Measurements from ENCODE around the gene FAM170B.

The FAM170B gene

DNA sequence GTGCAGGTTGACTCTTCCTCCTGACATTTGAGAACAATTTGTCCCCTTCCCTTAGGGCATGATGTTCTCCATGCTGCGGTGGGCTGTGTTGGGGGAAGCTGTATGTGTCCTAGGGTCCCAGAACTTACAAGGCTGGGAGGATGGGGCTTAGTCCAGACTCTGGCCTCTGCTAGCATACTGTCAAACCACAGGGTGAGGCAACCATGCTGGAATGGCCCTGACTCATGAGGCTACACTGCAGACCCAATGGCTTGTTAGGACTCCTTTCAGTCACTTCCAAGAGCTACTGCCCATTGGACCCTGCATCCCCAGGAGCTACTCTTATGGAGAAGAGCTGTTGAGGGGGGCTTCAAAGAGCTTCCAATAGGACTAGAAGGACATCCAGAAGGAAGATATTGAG lies 20.1 kb upstream of the FAM170B start:
- DNase-seq (ENCODE audit: insufficient read length, low spot score) (no peak), FAIRE-seq (no peak)

DNA sequence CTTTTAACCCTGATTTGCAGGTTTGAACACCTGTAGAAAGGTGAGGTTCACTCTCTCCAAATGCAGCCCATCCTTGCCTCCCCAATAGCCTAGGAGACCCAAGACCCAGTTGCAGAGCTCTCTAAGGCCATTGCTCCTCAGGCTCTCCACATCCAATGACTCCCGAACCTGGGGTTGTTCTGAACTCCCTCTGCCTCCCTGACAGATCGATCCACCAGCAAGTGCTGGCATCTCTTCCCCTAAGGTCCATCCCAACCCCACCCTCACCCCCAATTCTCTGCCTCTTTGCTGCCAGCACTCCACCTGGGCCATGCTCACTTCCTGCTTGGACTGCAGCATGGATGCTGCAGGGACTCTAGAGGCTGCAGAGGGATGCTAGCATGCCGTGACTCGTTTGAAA lies 19.3 kb upstream of the FAM170B start:
- FAIRE-seq (no peak), DNase-seq (ENCODE audit: insufficient read length, low spot score) (no peak)

GRCh38 chr10:49152663-49153062 lies 18.8 kb upstream of the FAM170B start:
- DNase-seq (ENCODE audit: insufficient read length, low spot score), result no peak
- no peak for FAIRE-seq

GRCh38 chr10:49152037-49152436 lies 18.2 kb upstream of the FAM170B start:
- no peak for FAIRE-seq

GRCh38 chr10:49151481-49151880 lies 17.7 kb upstream of the FAM170B start:
- no peak for FAIRE-seq
- no peak for DNase-seq (ENCODE audit: insufficient read length, low spot score)

More at GRCh38 chr10:49152037-49152436, 18.2 kb upstream of the FAM170B start:
- DNase-seq (ENCODE audit: insufficient read length, low spot score), result no peak

DNA sequence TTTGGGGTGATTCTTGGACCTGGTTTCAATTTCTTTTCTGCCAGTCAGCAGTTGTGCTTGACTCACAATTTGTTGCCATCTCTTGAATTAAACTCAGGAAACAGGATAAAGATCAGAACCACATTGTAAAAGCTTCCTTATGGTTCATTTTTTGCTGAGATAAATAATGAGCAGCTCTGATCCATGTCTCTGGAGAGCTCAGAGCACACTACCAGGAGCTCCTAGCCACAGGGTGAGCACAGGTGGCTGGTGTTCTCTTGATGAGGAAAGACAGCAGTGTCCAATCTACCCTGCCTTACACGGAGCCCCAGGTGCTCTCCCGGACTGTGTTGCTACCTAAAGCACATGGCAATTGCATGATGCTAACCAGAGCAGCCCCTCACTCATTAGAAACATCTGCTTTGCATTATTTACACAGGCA lies 17.2 kb upstream of the FAM170B start:
- FAIRE-seq (no peak), DNase-seq (ENCODE audit: insufficient read length, low spot score) (no peak)

DNA sequence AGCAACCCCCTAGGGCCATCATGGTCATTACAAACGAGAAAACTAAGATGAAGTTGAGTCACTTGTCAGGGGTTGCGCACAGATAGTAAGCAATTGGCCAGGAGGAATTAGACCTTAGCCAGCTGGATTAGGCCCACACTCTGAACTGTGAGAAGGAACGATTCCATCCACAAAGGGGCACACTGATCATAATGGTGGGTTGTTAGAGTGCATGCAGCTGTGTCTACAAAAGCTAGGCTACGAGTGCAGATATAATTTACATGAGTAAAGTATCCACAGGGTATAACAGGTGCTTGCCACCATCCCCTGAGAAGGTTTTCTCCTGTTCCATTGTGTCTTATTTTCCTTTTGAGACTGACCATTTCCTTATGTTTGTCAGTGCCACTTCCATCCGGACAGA lies 16.6 kb upstream of the FAM170B start:
- DNase-seq (ENCODE audit: insufficient read length, low spot score), result no peak
- no peak for FAIRE-seq

- no peak for FAIRE-seq
Measured at GRCh38 chr10:49149881-49150280, 16.1 kb upstream of the FAM170B start.

GRCh38 chr10:49144058-49144720 lies 10.4 kb upstream of the FAM170B start:
- DNase-seq (ENCODE audit: insufficient read length, low spot score), result no peak
- no peak for FAIRE-seq

More at GRCh38 chr10:49149881-49150280, 16.1 kb upstream of the FAM170B start:
- no peak for DNase-seq (ENCODE audit: insufficient read length, low spot score)

- FAIRE-seq, result no peak
- no peak for DNase-seq (ENCODE audit: insufficient read length, low spot score)
Measured at GRCh38 chr10:49143249-49143648, 9.4 kb upstream of the FAM170B start.

- FAIRE-seq, result no peak
- DNase-seq (ENCODE audit: insufficient read length, low spot score), result no peak
Measured at GRCh38 chr10:49141541-49142332, 7.9 kb upstream of the FAM170B start.

- FAIRE-seq, result no peak
- no peak for DNase-seq (ENCODE audit: insufficient read length, low spot score)
Measured at GRCh38 chr10:49140304-49141177, 6.7 kb upstream of the FAM170B start.

GRCh38 chr10:49139846-49140195 lies 6.0 kb upstream of the FAM170B start:
- DNase-seq (ENCODE audit: insufficient read length, low spot score) (peak; percentile 45), FAIRE-seq (no peak)

DNA sequence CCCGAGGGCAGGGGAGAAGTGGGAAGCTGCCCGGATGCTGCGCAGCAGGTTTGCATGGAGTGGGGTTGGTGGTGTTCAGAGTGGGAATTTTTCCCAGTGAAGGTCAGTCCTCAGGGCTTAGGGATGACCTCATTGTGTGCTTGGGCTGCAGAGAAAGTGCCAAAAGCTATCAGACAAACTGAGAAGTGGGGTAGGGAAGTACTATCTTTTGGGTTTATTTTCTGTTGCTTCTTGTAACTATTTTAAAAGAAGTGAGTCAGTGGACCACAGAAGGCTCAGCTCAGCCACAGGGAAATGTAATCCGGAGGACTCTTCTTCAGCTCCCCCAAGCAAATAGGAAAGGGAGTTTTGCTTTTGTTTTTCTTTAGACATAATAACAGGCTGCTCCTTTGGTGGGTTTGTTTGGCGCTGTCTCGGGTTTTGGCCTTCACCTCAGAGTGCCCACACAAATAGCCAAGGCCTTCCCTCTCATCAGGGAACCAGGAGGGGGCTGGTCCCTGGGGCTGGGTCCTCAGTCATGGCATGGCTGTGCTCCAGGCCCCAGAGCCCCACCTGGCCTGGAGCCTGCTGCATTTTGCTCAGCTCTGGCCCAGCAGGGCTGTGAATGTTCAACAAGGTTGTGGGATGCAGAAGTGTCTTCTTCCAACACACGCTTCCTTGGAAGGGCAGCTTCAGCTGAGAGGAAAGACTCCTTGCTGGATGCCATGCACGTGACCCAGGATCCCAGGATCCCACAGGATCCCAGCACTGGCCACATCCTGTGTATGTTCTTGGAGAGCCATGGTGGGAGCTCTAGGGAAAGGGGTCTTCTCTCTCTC lies 5.4 kb upstream of the FAM170B start:
- DNase-seq (ENCODE audit: insufficient read length, low spot score) (no peak), FAIRE-seq (no peak)

GRCh38 chr10:49138361-49138891 lies 4.6 kb upstream of the FAM170B start:
- no peak for FAIRE-seq
- DNase-seq (ENCODE audit: insufficient read length, low spot score), result no peak

DNA sequence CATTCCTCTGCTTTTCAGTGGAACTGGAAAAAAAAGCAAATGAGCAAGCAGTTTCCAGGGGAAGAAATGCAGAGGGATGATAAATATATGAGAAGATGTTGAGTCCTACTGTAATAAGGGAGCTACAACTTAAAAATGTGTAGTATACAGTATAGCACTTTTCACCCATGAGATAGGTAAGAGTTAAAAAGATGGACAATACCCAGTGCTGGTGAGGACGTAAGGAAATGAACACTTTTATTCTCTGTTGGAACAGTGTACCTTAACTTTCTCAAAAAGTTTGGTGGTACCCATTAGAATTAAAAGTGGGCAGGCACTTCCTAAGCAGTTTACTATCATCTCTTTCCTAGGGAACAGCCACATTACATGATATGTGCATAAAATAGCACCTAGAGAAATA lies 2.7 kb upstream of the FAM170B start:
- FAIRE-seq (no peak), DNase-seq (ENCODE audit: insufficient read length, low spot score) (no peak)

- DNase-seq (ENCODE audit: insufficient read length, low spot score) (no peak), FAIRE-seq (no peak)
Measured at GRCh38 chr10:49135575-49136313, 1.9 kb upstream of the FAM170B start.

- DNase-seq (ENCODE audit: insufficient read length, low spot score) (no peak), FAIRE-seq (no peak)
Measured at GRCh38 chr10:49134327-49134726, 506 bp upstream of the FAM170B start.

GRCh38 chr10:49132362-49132737 lies 1.5 kb downstream of the FAM170B start:
- DNase-seq (ENCODE audit: insufficient read length, low spot score) (no peak), FAIRE-seq (no peak)
